ENCODE data around the gene AUTS2.

The AUTS2 gene

GRCh38 chr7:70319057-70319456, 720.8 kb downstream of the AUTS2 start:
- DNase-seq: no peak

- no peak for DNase-seq
These were observed 722.8 kb downstream of the AUTS2 start for GRCh38 chr7:70321016-70321590.

- DNase-seq: no peak
These were observed 724.6 kb downstream of the AUTS2 start for GRCh38 chr7:70322856-70323255.

- no peak for DNase-seq
These were observed 727.3 kb downstream of the AUTS2 start for GRCh38 chr7:70325509-70326101.

- peak in 1 of 5 experiments; percentile 24 for DNase-seq
These were observed 736.0 kb downstream of the AUTS2 start for GRCh38 chr7:70334295-70334694.

- DNase-seq: peak in 2 of 5 experiments; percentile 15 to 57
These were observed 736.6 kb downstream of the AUTS2 start for GRCh38 chr7:70334871-70335270.

GRCh38 chr7:70336536-70336935, 738.3 kb downstream of the AUTS2 start:
- DNase-seq: no peak

GRCh38 chr7:70338015-70338414, 739.7 kb downstream of the AUTS2 start:
- no peak for DNase-seq

GRCh38 chr7:70340236-70340635, 742.0 kb downstream of the AUTS2 start:
- DNase-seq: no peak

GRCh38 chr7:70341446-70341845, 743.2 kb downstream of the AUTS2 start:
- DNase-seq: no peak

- DNase-seq: no peak
These were observed 745.2 kb downstream of the AUTS2 start for GRCh38 chr7:70343519-70343918.

- no peak for DNase-seq
These were observed 746.5 kb downstream of the AUTS2 start for GRCh38 chr7:70344726-70345125.

GRCh38 chr7:70346844-70347462, 748.7 kb downstream of the AUTS2 start:
- peak in 1 of 5 experiments; percentile 24 for DNase-seq

- peak in 1 of 5 experiments; percentile 38 for DNase-seq
These were observed 749.4 kb downstream of the AUTS2 start for GRCh38 chr7:70347463-70348254.

GRCh38 chr7:70349031-70349430, 750.8 kb downstream of the AUTS2 start:
- no peak for DNase-seq

- DNase-seq: no peak
These were observed 751.5 kb downstream of the AUTS2 start for GRCh38 chr7:70349819-70350218.

- DNase-seq: no peak
These were observed 753.8 kb downstream of the AUTS2 start for GRCh38 chr7:70352088-70352487.

GRCh38 chr7:70352906-70353305, 754.6 kb downstream of the AUTS2 start:
- DNase-seq: no peak

GRCh38 chr7:70353330-70353945, 755.2 kb downstream of the AUTS2 start:
- no peak for DNase-seq

- DNase-seq: no peak
These were observed 755.7 kb downstream of the AUTS2 start for GRCh38 chr7:70353946-70354335.

GRCh38 chr7:70354409-70355169, 756.3 kb downstream of the AUTS2 start:
- no peak for DNase-seq

Data from T-helper 2 cell (primary cell).